ENCODE measurements around the gene LCA5. TPM values are rescaled to one million over a fixed set of nuclear protein-coding genes. Genes with fewer than 3 reads are reported as not detected.

Gene LCA5
- total and polyA plus RNA-seq, 2 experiments from 2014 or later: 2.4 to 5.6 TPM

DNA sequence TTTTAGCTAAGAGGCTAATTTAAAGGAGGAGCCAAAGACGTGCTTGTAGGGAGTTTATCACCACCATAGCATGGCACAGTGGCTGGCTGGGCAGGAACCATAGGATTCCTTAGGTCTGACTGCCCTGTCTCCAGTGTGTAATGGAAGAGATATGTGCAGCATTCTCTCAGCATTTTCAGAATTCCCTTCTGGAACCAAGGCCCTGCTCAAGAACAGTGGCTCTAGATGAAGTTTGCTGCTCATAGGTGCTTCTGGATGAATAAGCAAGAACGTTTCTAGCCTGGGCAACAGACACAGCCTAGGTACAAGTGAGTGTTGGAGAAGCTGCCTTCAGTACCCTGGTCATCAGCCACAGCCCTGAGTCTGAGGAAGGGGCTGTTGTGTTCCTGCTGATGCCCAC lies 69.1 kb downstream of the LCA5 start:
- H2AFZ ChIP-seq: no peak overlapping the region
- WGBS (ENCODE audit: low lambda C conversion rate, missing lambda C conversion rate): 45% methylated on average over 2 of the region's 2 CpGs
- TF ChIP-seq, protein P1, sequence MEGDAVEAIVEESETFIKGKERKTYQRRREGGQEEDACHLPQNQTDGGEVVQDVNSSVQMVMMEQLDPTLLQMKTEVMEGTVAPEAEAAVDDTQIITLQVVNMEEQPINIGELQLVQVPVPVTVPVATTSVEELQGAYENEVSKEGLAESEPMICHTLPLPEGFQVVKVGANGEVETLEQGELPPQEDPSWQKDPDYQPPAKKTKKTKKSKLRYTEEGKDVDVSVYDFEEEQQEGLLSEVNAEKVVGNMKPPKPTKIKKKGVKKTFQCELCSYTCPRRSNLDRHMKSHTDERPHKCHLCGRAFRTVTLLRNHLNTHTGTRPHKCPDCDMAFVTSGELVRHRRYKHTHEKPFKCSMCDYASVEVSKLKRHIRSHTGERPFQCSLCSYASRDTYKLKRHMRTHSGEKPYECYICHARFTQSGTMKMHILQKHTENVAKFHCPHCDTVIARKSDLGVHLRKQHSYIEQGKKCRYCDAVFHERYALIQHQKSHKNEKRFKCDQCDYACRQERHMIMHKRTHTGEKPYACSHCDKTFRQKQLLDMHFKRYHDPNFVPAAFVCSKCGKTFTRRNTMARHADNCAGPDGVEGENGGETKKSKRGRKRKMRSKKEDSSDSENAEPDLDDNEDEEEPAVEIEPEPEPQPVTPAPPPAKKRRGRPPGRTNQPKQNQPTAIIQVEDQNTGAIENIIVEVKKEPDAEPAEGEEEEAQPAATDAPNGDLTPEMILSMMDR (IDR thresholded peaks at IDR 0.05; ENCODE audit: poor library complexity): no peak
- TF ChIP-seq EZH2phosphoT487 (IDR thresholded peaks at IDR 0.05; ENCODE audit: low read depth, severe bottlenecking, unreplicated experiment): no peak
- TF ChIP-seq EZH2 (IDR thresholded peaks at IDR 0.05; ENCODE audit: borderline replicate concordance): no peak

DNA sequence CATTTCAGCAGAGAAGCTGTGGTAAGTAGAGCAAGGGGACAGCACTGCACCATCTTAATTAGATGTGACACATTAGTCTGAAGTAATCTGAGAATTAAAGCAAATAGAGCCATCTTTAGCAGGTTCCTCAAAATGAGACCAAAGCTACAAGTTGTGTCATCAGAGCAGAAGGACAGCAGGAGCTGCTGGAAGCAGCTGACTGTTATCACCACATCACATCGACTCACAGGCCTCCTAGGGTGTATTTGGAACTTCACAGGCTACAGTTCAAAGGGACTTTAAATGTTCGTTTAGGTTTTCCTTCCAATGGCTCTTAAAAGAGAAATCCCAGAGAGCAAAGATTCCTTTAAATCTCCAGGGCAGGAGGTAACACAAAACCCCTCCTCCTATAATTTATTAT lies 69.5 kb downstream of the LCA5 start:
- no peak overlapping the region for H3K27ac ChIP-seq
- H3K27me3 ChIP-seq: no peaks in the 10 kb centered on the region
- H3K4me2 ChIP-seq: no peak overlapping the region
- WGBS (ENCODE audit: low lambda C conversion rate, missing lambda C conversion rate): 11% methylated on average over 2 of the region's 2 CpGs
- H4K20me1 ChIP-seq (ENCODE audit: insufficient read depth, poor library complexity, severe bottlenecking): no peaks in the 10 kb centered on the region
- TF ChIP-seq, protein P1 (IDR thresholded peaks at IDR 0.05; ENCODE audit: poor library complexity): no peak
- TF ChIP-seq EZH2phosphoT487 (IDR thresholded peaks at IDR 0.05; ENCODE audit: low read depth, severe bottlenecking, unreplicated experiment) (no peak), EZH2 (IDR thresholded peaks at IDR 0.05; ENCODE audit: borderline replicate concordance) (no peak)
- no peak overlapping the region for H2AFZ ChIP-seq
- no peaks in the 10 kb centered on the region for H3K9me3 ChIP-seq (ENCODE audit: low read depth)
- no peaks in the 10 kb centered on the region for H3K79me2 ChIP-seq
- H3K9me2 ChIP-seq (replicated peaks; ENCODE audit: insufficient read depth): no peaks in the 10 kb centered on the region
- peaks cover 29% of the 10 kb centered on the region for H3K4me1 ChIP-seq (ENCODE audit: insufficient read depth)
- H3K36me3 ChIP-seq (replicated peaks; ENCODE audit: insufficient read depth, low read depth): no peaks in the 10 kb centered on the region
- H3K4me3 ChIP-seq: no peak overlapping the region
- no peak for DNase-seq (ENCODE audit: low spot score)

More for the DNA sequence above, 69.1 kb downstream of the LCA5 start:
- Histone ChIP-seq H3K36me3 (replicated peaks; ENCODE audit: insufficient read depth, low read depth) (no peaks in the 10 kb centered on the region), H3K4me2 (no peak overlapping the region), H4K20me1 (ENCODE audit: insufficient read depth, poor library complexity, severe bottlenecking) (no peaks in the 10 kb centered on the region), H3K27me3 (no peaks in the 10 kb centered on the region), H3K4me1 (ENCODE audit: insufficient read depth) (peaks cover 26% of the 10 kb centered on the region), H3K9me2 (replicated peaks; ENCODE audit: insufficient read depth) (no peaks in the 10 kb centered on the region), H3K27ac (no peak overlapping the region), H3K79me2 (no peaks in the 10 kb centered on the region), H3K4me3 (no peak overlapping the region), H3K9me3 (ENCODE audit: low read depth) (no peaks in the 10 kb centered on the region)
- DNase-seq (ENCODE audit: low spot score): no peak

DNA sequence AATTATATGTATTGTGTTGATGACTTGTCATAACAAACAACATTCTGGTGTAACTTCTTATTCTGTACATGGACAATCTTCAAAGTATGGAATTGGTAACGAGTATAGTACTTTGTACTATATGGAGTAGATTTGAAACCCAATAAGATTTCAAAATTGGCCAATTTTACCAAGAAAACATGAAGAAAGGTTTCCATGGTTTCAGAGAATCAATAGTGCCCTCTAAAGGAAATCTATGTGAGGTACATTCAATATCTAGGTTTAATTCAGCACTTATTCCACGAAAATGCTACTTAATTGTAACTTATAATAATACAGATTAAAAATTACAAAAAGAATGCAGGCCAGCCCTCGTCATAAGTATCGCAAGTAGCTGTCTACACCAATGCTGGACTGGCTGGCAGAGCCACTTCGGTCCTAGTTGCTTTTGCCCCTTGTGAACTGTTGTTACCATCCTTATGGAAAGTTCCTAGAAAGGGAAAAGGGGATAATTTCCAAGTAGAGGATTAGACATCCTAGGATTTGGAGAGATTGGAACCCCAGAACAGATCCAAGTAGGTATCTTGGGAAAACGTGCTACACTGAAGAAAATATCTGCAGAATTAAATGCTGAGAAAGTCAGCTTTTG lies 70.9 kb downstream of the LCA5 start:
- H3K4me2 ChIP-seq: no peak overlapping the region
- peak; percentile 21 for DNase-seq (ENCODE audit: low spot score)
- WGBS (ENCODE audit: low lambda C conversion rate, missing lambda C conversion rate): 33% methylated on average over 6 of the region's 6 CpGs

More for the DNA sequence above, 70.9 kb downstream of the LCA5 start:
- TF ChIP-seq EZH2phosphoT487 (IDR thresholded peaks at IDR 0.05; ENCODE audit: low read depth, severe bottlenecking, unreplicated experiment) (no peak), EZH2 (IDR thresholded peaks at IDR 0.05; ENCODE audit: borderline replicate concordance) (no peak)
- TF ChIP-seq, protein P1 (IDR thresholded peaks at IDR 0.05; ENCODE audit: poor library complexity): peak; percentile 66
- Histone ChIP-seq H3K79me2 (no peaks in the 10 kb centered on the region), H4K20me1 (ENCODE audit: insufficient read depth, poor library complexity, severe bottlenecking) (no peaks in the 10 kb centered on the region), H3K4me1 (ENCODE audit: insufficient read depth) (peaks cover 29% of the 10 kb centered on the region), H3K9me2 (replicated peaks; ENCODE audit: insufficient read depth) (no peaks in the 10 kb centered on the region), H3K9me3 (ENCODE audit: low read depth) (no peaks in the 10 kb centered on the region), H3K27ac (no peak overlapping the region), H3K27me3 (no peaks in the 10 kb centered on the region), H3K4me3 (no peak overlapping the region), H2AFZ (no peak overlapping the region), H3K36me3 (replicated peaks; ENCODE audit: insufficient read depth, low read depth) (no peaks in the 10 kb centered on the region)
